DOHH2 (cell line): Measurements from ENCODE around the gene CLCN7.

Experiments
- CTCF ChIP-seq: fragments of 200-600 bp; sonication (generic); IDR thresholded peaks from one replicate; pipeline ENCODE4 v1.5.1; 2014; ENCODE audit warnings: antibody characterized with exemption, mild to moderate bottlenecking, low read depth, low read length; ENCODE audit not compliant: poor library complexity, severe bottlenecking
- EZH2phosphoT487 ChIP-seq: fragments of 200-600 bp; sonication (generic); IDR thresholded peaks from 2 replicates; pipeline ENCODE4 v1.6.1; 2017; ENCODE audit warnings: borderline replicate concordance, mild to moderate bottlenecking, antibody characterized with exemption, low read length, moderate library complexity, mixed read lengths

- no peak for TF ChIP-seq CTCF
- no peak for TF ChIP-seq EZH2phosphoT487
These were observed 45.6 kb upstream of the CLCN7 start for GRCh38 chr16:1520461-1520860.
